ENCODE data around the gene PXMP4. TPM values are rescaled to one million over a fixed set of nuclear protein-coding genes. Genes with fewer than 3 reads are reported as not detected.

PXMP4 gene
- total RNA-seq, 1 donor from 2014 or later, result 9.4 TPM

DNA sequence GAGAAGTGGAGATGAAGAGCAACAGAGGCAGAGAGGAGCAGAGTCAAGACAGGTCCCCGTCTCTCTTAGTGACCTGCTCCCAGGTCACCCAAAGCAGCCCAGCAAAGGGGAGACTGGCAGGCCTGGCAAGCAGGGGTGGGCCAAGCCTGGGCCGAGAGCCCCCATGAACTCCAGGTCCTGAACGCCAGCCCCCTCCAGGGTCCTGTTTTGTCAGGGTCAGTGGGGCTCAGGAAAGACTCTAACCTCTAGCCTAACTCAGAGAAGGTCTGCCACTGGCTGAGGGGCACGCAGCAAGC, 47.0 kb downstream of the PXMP4 start:
- H3K4me3 Mint-ChIP-seq (ENCODE audit: unreplicated experiment), result peak overlapping the region; percentile 92
- no peak for DNase-seq
- H3K36me3 Mint-ChIP-seq (ENCODE audit: unreplicated experiment), result no peaks in the 10 kb centered on the region
- TF ChIP-seq CTCF (IDR thresholded peaks at IDR 0.05; ENCODE audit: partially characterized antibody, unreplicated experiment), result no peak
- H3K9me3 Mint-ChIP-seq (ENCODE audit: unreplicated experiment), result peaks cover 11% of the 10 kb centered on the region
- H3K4me1 Mint-ChIP-seq (ENCODE audit: low read depth, unreplicated experiment), result peaks cover 39% of the 10 kb centered on the region
- peaks cover 11% of the 10 kb centered on the region for H3K27me3 Mint-ChIP-seq (ENCODE audit: unreplicated experiment)
- peak overlapping the region; percentile 86 for H3K27ac Mint-ChIP-seq (ENCODE audit: unreplicated experiment)

GRCh38 chr20:33672426-33673113, 47.5 kb downstream of the PXMP4 start:
- H3K27me3 Mint-ChIP-seq (ENCODE audit: unreplicated experiment), result peaks cover 11% of the 10 kb centered on the region
- H3K9me3 Mint-ChIP-seq (ENCODE audit: unreplicated experiment), result peaks cover 11% of the 10 kb centered on the region
- H3K4me1 Mint-ChIP-seq (ENCODE audit: low read depth, unreplicated experiment), result peaks cover 37% of the 10 kb centered on the region
- peak overlapping the region; percentile 86 for H3K27ac Mint-ChIP-seq (ENCODE audit: unreplicated experiment)
- peak overlapping the region; percentile 92 for H3K4me3 Mint-ChIP-seq (ENCODE audit: unreplicated experiment)
- TF ChIP-seq CTCF (IDR thresholded peaks at IDR 0.05; ENCODE audit: partially characterized antibody, unreplicated experiment), result no peak
- DNase-seq, result peak; percentile 50
- H3K36me3 Mint-ChIP-seq (ENCODE audit: unreplicated experiment), result no peaks in the 10 kb centered on the region

DNA sequence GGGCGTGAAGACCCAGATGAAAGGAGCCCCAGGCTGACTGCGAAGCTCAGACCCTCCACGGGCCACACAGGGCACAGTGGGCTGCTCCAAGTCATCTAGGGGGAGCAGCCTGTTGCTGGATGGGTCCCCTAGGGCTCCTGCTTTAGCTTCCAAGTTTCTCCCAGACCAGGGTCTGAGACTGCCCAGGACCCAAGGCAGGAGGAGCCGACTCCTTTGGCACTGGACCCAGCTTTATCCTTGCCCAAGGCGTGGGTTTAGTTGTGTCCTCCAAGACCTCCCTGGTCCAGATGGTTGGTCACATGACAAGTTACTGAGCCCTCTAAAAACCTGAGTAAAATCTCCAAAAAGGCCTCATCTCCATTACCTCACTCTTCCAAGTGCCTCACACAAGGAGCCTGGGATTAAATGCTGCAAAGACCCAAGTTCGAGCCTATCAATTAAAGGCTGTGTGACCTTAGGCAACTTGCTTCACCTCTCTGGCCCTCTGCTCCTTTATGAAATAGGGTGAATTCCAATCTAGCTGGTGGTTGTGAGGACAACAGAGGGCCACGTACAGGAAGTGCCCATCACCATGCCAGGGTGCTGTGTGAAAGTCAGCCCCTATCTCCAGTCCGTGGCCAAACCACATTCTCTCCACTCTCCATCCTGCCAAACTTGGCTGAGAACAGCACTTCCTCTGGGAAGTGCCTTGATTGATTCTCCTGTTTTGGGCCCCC, 48.4 kb downstream of the PXMP4 start:
- peaks cover 9% of the 10 kb centered on the region for H3K27me3 Mint-ChIP-seq (ENCODE audit: unreplicated experiment)
- peaks cover 37% of the 10 kb centered on the region for H3K4me1 Mint-ChIP-seq (ENCODE audit: low read depth, unreplicated experiment)
- peak overlapping the region; percentile 86 for H3K27ac Mint-ChIP-seq (ENCODE audit: unreplicated experiment)
- TF ChIP-seq CTCF (IDR thresholded peaks at IDR 0.05; ENCODE audit: partially characterized antibody, unreplicated experiment), result no peak
- H3K36me3 Mint-ChIP-seq (ENCODE audit: unreplicated experiment), result no peaks in the 10 kb centered on the region
- DNase-seq, result no peak
- peaks cover 12% of the 10 kb centered on the region for H3K9me3 Mint-ChIP-seq (ENCODE audit: unreplicated experiment)
- H3K4me3 Mint-ChIP-seq (ENCODE audit: unreplicated experiment), result peak overlapping the region; percentile 92

DNA sequence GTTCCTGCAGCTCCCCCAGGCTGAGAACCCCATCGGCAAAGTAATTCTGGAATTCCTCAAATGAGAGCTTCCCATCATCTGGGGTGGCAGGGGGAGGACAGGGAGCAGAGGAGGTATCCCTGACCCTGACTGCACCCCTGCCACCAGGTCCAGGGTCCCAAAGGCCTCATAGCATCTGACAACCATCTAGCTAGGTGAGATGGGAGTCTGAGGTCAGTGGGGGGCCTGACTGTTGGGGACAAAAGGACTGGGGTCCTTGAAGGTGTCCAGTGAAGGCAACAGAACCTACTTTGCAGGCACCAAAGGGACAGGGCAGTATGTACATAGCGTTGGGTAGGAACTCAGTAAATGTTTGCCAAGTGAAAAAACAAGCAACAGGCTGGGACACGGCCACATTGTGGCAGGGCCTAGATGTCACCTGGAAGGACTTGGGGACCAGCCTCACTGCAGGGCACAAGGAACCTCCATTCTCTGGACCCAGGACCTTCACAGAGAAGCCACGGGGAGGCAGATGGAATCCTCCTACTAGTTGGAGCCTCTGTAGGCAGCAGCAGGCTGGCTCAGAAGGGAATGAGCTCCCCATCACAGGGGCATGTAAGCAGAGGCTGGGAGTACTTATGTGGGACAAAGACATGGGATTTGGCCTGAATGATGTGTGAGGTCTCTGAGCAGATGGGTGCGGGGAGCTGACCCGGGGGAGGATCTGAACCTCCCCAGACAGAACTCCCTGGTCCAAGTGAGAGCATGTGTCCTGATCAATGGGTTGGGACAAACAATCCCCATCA, 49.2 kb downstream of the PXMP4 start:
- no peaks in the 10 kb centered on the region for H3K36me3 Mint-ChIP-seq (ENCODE audit: unreplicated experiment)
- no peak for DNase-seq
- peak overlapping the region; percentile 64 for H3K27ac Mint-ChIP-seq (ENCODE audit: unreplicated experiment)
- H3K9me3 Mint-ChIP-seq (ENCODE audit: unreplicated experiment), result peaks cover 14% of the 10 kb centered on the region
- TF ChIP-seq CTCF (IDR thresholded peaks at IDR 0.05; ENCODE audit: partially characterized antibody, unreplicated experiment), result no peak
- H3K4me1 Mint-ChIP-seq (ENCODE audit: low read depth, unreplicated experiment), result peaks cover 35% of the 10 kb centered on the region
- H3K27me3 Mint-ChIP-seq (ENCODE audit: unreplicated experiment), result peaks cover 13% of the 10 kb centered on the region
- peak overlapping the region; percentile 69 for H3K4me3 Mint-ChIP-seq (ENCODE audit: unreplicated experiment)
